NCI-H1092 treated with DMSO at 0.1 percent for 48 hours (cell line): Measurements from ENCODE around the gene WDR91.
"Not testable (repeated sequence)": the region's sequence is repeated elsewhere in the genome, so short reads cannot be mapped to it uniquely, and the experiment has no call there.

Experiments used
- DNase-seq: peaks from one replicate; lab custom pipeline; 2025; lab: John Stamatoyannopoulos, UW

Gene WDR91

DNA sequence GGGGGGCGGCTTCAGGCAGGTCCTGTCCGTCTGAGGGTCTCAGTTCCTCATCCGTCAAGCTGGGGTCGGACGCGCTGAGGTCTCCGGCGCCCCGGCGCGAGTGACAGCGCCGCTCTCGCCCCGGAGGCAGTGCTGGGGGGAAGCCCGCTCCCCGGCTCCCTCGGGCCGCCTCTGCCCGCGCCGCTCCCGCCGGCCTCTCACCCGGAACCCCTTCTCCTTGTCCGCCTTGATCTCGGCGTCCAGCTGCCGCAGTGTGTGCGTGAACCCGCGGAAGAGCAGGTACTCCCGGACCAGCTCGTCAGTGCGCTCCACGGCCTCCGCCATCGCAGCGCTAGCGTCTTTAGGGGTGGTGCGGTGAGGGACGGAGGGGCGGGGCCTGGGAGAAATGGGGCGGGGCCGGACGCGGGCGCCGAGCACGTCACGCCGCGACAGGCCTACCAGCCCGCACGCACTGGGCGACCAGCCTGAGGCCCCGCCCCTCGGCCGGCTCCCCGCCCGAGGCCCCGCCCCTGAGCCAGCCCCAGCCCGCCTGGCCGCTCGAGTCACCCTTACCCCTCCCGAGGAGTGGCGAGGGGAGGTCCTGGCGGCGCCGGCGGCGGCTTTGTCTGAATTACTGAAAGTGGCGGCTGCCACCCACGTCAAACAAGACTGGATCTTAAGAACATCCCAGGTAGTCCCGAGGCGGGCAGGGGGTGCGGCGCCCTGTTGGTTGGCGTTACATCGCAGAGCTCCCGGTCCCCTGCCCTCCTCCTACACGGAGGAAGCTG is at the start of gene WDR91:
Gene WDR91, minus strand, starts transcription at position 348 of the 767 bp plus-strand sequence. Its CDS starts 24 bp downstream, at position 324.
- DNase-seq: peak; percentile 94

GRCh38 chr7:135260470-135260869 is 49.1 kb upstream of the WDR91 start:
- no peak for DNase-seq

DNA sequence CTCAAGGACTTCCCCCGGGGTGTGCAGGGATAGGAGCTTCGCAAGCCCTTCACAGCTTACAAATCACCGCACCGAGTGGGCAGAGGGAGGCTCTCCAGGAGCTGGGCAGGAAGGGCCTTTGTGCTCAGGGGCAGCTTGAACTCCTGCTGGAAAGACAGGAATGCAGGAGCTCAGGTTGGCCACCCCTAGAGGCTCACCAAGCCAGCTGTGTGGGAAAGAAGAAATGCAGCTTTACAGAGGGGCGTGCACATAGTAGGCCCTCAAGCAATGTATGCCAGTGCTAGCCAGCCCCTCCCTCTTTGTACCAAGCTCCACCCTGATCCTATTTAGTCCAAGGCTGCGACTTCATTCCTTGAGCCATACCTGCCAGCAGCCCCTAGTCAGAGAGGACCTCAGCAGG is 48.4 kb upstream of the WDR91 start:
- no peak for DNase-seq

DNA sequence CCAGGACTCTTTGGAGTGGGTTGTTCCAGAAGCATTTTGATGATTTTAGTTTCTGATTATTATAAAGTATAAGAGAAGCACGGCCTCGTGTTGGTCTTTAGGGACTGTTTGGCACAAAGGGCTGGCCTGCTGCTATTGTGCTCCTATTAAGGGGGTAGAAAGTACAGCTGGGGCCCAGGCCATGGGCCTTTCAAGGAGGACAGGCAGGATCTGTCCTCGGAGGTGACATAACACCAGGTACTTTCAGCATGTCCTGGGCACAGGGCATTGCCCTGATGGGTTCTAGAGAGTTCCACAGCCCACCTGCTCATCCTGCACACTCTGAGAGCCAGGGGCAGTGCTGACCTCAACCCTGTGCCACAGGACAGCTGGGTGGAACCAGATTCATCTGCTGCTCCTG is 47.3 kb upstream of the WDR91 start:
- DNase-seq: no peak

- no peak for DNase-seq
Observed at GRCh38 chr7:135257790-135258189, 46.5 kb upstream of the WDR91 start.

DNA sequence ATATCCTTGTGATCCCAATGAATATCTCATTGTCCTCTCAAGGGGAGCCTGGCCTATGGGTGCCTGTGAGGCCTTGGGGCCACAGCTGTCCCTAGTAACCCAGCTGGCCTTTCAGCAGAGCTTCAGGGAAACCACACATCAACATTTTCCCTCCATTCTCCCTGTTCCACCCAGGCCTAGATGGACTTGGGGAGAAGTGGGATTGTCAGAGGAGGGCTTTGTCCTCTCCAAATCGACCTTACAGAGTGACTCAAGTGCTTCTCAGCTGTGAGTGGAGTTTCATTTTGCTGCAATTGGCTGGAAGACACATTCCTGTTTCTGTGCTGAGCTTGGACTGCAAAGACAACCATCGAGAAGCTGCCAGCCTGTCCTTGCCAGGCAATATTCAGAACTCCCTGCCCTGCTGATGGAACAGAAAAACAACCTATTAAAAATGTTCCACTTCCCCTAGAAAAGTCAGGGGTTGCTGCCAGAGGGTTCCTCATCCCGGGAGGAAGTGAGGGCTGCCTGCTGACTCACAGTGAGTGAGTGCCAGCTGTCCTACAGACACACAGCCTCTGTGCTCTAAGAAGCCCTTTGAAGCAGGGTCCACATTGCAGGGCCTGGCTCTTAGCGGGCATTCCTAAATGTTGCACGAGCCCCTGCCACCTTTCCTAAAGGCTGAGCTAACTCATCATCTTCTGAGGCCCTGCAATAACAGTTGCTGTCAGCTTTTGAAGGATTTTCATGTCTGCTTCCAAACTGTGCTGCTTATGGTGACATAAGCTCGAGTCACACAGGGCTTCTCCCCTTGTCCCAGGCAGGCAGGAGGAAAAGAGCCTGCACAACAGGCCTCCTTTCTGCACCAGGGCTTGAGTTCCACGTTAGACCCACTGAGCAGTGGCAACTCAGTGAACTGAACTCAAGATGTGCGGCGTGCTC is 42.8 kb upstream of the WDR91 start:
- no peak for DNase-seq

- no peak for DNase-seq
Observed at GRCh38 chr7:135251496-135252391, 40.4 kb upstream of the WDR91 start.

DNA sequence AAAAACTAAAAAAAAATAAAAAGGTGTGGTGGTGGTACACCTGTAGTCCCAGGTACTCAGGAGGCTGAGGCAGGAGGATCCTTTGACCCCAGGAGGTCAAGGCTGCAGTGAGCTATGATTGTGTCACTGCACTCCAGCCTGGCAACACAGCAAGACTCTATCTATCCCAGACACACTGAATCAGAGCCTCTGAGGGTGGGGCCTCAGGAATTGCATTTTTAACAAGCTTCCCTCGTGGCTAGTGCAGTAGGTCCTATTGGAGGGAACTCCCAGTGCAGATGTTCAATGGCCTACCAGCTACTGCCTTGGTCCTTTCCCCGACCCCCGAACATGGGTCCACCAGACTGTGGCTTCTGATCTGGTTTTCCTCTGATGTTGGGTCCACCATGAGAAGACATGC is 37.2 kb upstream of the WDR91 start:
- DNase-seq: no peak

DNA sequence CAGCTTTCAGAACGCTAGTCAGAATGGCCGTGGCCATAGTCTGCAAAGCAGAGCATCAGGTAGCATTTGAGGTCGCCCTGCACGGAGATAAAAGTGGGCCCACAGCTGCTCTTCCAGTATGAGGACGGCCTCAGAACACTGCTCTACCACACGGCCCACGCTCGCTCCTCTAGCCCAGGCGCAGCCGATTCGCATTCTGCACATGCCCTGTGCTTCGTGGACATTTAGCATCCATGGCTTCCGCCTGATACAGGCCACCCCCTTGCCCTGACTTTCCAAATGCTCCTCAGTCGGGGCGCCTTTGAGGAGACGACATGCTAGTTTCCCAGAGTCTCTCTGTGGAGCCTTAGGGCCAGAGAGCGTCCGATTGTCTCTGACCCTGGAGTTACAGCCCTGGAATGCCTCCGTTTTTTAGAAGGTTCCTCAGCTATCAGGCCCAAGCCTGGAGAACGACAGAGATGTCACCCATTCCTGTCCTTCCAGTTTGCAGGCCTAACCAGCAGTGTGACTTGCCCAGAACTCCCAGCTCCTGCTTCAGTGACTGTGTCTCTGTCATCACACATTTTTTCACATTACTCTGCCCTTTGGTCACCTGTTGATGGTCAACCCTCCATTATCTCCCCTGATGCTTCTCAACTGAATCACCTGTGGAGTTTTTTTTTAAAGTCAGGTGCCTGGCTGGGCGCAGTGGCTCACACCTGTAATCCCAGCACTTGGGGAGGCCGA is 36.6 kb upstream of the WDR91 start:
- DNase-seq: no peak

GRCh38 chr7:135246191-135246825 is 35.0 kb upstream of the WDR91 start:
- DNase-seq: no peak

DNA sequence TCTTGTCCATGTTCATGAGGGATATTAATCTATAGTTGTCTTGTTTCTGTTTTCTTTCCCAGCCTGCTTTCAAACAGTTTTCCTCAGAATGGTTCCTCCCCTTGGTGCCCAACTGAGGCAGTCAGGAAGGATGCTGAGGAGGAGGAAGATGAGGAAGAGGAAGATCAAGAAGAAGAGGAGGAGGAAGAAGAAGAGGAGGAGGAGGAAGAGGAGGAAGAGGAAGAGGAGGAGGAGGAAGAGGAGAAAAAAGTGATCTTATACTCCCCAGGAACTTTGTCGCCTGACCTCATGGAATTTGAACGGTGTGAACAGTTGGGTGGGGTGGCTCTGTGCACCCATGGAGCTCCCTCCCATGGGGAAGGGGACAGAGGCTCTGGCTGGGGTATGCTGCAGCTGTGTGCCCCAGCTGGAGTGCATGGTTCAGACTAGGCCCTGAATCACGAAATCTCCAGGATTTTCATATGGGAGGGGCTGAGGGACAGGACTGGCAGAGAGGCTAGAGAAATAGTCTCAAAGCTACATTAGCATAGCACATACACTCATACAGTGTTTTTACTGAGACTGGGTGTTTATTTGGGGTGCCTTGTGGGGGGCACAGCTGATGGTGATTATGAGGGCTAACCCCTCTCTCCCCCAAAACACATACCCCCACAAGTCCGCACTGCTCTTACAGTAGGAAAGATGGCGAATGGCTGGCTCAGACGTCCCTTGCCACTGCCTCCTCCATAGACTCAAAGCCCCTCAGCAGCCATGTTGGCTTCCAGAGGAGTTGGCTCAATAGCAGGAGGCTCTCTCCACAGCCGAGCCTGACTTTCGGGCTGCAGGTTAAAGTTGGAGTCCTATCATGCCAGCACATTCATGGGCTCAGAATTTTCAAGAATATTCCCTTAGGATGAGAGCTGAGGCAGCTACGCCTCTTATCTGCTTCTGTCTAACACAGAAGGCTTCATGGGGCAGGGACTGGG is 34.2 kb upstream of the WDR91 start:
- DNase-seq: no peak

DNA sequence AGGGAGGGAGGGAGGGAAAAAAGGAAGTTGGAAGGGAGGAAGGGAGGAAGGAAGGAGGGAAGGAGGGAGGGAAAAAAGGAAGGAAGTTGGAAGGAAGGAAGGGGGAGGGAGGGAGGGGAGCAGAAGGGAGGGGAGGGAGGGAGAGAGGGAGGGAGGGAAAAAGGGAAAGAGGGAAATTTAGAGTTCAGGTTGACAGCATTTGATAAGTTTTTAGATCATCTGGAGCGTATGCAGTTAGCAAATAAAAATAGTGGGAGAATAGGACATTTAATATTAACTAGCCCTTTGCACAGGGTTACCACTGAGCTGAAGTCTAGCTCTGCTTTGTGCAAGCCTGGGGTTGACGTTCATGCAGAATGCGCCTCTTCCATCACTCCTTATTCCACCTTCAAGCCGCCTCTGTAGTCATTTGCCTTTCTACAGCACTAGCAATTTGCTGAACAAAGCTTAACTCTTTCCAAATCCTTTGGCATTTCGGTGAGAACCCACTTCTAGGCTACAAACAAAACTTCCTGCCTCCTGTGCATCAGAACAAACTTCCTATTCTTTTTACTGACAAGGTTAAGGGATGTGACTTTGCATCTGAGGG is 30.9 kb upstream of the WDR91 start:
- no peak for DNase-seq

- DNase-seq: no peak
Observed at GRCh38 chr7:135240441-135240840, 29.1 kb upstream of the WDR91 start.

- no peak for DNase-seq
Observed at GRCh38 chr7:135239263-135239662, 27.9 kb upstream of the WDR91 start.

DNA sequence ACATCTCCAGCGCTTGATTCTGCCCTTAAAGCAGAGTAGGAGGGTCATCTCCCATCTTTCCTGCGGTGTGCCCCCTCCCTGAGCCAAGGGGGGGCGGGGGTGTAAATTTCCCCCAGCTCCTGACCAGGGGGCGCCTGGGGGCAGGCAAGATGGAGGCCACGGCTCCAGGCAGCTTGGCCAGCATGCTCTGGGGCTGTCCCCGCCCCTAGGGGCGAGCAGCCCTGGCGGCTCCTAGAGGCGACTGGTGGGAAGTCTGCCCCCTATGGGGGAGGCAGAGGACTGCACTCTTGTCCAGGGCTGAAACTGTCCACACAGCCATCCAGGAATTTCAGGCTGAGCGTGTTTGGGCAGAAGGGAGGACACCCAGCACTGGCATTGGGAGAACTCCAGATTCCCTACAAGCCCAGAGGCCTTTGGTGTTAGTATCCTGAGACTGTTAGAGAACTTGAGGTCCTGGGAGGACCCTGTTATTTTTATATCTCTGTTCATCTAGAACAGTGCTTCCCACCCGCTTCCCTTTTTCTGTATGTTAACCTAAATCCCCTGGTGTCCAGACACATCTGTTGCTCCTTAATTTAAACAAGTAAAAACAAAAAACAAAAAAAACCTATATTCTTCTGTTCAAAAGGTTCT is 26.9 kb upstream of the WDR91 start:
- no peak for DNase-seq

DNA sequence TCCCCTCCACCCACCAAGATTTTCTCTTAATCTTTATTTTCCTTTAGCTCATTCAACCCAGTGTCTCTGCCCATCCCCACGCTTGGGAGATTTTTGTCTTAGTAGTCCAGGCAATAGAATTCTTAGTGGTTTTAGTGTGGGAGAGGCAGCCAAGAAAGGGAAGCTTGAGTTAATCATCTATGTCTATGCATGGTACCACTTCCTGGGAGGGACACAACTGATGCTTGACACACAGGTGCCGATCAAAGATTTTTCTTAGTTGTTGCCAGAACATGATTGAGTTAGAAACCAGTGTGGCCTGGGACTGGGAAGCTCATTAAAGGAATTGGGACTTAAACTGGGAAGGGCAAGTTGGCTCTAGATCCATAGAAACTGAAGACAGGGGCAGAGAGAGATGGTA is 25.4 kb upstream of the WDR91 start:
- no peak for DNase-seq

DNA sequence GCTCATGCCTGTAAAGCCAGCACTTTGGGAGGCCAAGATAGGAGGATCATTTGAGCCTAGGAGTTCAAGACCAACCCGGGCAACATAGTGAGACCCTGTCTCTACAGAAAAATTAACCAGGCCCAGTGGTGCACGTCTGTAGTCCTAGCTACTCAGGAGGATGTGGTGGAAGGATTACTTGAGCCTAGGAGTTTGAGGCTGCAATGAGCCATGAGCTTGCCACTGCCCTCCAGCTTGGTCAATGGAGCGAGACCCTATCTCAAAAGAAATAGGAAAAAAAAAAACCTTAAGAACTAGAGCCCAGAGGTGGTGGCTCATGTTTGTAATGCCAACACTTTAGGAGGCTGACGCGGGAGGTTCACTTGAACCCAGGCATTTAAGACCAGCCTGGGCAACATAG is 24.5 kb upstream of the WDR91 start:
- DNase-seq: no peak

DNA sequence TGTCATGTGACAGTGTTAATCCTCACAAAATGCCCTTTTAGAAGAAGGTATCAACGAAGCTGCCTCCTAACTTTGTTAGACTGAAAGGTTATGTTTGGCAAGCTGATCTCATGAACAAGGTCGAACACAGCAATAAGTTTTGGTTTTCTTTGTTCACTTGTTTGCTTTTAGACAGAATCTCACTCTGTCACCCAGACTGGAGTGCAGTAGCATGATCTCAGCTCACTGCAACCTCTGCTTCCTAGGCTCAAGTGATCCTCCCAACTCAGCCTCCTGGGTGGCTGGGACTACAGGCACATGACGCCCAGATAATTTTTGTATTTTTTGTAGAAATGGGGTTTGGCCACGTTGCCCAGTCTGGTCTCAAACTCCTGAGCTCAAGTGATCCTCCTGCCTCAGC is 23.4 kb upstream of the WDR91 start:
- no peak for DNase-seq

DNA sequence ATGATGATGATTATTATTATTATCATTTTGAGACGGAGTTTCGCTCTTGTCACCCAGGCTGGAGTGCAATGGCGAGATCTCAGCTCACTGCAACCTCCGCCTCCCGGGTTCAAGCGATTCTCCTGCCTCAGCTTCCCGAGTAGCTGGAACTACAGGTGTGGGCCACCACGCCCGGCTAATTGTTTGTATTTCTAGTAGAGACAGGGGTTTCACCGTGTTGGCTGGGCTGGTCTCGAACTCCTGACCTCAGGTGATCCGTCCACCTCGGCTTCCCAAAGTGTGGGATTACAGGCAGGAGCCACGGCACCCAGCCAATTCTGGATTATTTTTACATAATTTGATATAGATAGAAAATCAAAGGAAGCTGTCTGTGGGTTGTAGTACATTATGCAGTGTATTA is 22.8 kb upstream of the WDR91 start:
- not testable (repeated sequence) for DNase-seq
